Activated effector memory CD4-positive, alpha-beta T cell treated with Interleukin-2 at 50 U/mL for 16 hours (primary cell): Measurements from ENCODE around the gene KCNJ16.

ENCODE experiments used
- DNase-seq: peaks from one replicate; pipeline ENCODE4 v3.0.0-alpha.2; 2020

Gene KCNJ16

DNA sequence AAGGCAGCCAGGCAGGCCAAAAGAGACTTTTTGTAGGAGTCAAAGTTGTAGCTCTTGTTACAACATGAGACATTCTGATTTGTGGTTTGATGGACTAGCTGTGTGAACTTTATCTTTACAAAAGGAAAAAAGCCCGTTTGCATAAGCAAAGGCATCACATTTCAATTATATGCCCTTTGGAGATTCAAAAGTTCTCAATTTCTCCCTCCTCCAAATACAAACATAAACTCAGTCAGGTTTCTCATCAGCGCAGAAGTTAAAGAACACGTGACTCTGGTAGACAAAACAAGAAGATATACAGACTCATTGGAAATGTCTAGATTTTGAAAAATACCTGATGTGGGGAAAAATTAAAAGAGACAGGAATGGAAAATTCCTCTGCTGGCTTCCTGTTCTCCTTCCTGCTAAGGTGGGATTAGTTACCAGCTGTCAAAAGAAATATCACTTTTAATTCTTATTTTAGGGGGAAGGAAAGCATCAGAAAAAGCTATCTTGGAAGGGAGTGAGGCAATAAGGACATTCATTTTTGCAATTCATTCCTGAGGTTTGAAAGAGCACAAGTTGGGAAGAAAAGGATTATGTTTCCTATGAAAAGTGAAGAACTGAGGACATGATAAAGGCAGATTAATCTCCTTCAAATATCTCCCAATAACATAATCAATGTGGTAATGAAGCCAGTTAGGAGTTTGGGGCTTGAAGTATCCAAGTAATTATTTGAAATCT, 4.6 kb upstream of the KCNJ16 start:
- no peak for DNase-seq

- DNase-seq: no peak
These were observed 3.9 kb upstream of the KCNJ16 start for GRCh38 chr17:70071127-70071526.

GRCh38 chr17:70071620-70072019, 3.4 kb upstream of the KCNJ16 start:
- DNase-seq: no peak

- DNase-seq: no peak
These were observed 2.3 kb upstream of the KCNJ16 start for GRCh38 chr17:70072546-70073309.

DNA sequence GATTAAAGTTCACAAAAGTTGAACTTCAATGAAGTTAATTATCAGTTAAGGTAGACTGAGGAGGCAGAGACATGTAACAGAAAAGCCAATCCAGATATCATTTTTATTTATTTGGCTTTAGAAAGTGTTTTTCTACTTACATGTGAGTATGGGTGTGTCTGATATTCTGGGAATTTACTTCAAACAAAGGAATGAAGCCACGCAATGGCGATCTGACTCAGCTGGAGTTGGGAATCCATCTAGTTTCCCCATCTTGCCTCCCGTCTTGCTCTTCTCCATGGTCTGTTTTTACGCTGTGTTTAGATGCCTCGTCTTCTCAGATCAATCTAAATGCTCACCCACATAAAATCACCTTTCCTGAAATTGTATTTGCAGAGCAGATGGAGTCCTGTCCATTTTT, 1.7 kb upstream of the KCNJ16 start:
- no peak for DNase-seq

GRCh38 chr17:70073799-70074198, 1.2 kb upstream of the KCNJ16 start:
- no peak for DNase-seq

DNA sequence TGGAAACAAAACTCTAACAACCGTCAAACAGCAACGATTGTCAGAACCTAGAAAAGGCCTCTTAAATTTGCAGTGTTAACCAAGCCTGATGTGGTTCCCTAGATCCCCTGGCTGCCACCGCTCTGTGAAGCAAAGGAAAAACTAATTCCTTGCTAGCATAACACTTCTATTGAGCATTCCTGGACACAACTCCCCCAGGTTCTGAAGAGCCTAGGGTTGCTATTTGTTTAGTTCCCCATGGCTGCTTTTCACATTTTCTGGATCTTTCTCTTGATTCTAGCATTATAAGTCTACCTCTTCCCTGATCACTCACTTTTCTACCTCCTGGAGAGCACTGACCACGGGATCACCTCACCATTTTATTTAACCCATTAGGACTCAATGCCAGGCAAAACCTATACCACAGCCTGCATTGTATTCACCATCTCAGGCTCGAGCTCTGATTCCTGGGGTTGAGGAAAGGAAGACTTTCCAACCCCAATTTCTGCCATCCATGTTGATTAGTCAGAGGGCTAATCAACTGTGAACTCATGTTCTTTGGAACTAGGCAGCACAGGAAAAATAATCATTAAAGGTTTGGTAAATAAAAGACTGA, 692 bp upstream of the KCNJ16 start:
- DNase-seq: no peak

DNA sequence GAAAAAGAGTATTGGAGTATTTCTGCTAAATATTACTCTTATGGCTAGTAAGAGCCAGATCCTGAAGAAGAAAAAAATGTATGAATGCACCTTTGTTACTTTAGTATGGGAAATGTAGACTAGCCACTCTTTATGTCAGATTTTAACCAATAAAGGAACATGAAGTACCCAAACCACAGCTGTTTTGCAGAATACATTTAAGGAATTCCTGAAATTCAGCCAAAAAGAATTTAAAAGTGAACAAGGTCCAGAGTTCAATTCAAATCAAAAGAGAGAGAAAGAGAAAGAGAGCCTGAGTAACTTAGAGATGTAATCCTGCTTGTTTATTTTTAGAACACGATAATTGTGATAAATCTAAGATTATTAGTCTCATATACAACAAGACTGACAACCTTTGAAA, 1.2 kb downstream of the KCNJ16 start:
- DNase-seq: no peak

- DNase-seq: no peak
These were observed 1.8 kb downstream of the KCNJ16 start for GRCh38 chr17:70076831-70077230.

DNA sequence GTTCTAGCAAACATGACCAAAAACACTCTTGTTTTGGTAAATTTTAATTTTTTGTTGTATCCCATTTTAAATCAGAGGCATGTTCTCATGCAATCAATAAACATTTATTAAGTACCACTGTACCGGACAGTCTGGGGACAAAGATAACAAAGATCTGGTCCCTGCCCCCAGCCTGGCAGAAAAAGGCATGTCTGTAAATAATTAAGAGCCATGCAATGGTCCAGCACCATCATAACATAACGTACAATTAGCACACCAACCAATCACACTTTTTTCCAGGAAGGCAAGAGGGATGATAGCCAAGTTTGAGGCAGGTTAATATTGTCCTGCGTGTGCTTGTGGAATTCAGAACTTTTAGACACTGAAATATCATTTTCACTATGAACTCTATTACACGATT, 3.5 kb downstream of the KCNJ16 start:
- no peak for DNase-seq

GRCh38 chr17:70078994-70079531, 4.0 kb downstream of the KCNJ16 start:
- no peak for DNase-seq

- no peak for DNase-seq
These were observed 5.7 kb downstream of the KCNJ16 start for GRCh38 chr17:70080541-70081347.

DNA sequence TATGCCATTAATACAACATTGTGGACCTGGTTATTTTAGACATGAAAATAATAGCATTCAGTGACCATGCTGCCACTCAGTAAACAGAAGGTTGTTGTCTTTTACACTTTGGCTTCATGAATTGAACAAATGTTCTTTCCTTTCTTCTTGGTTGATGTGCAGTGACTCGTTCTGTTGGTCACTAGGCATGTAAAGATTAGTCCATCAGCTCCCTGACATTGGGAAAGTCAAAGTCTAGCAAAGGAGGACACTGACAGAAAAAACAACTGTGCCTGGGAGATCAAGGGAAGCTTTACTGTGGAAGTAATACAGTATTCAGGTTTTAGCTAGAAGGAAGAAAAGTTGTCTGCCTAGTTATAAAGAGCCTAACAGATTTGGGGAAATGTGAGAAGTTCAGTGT, 6.9 kb downstream of the KCNJ16 start:
- DNase-seq: no peak

DNA sequence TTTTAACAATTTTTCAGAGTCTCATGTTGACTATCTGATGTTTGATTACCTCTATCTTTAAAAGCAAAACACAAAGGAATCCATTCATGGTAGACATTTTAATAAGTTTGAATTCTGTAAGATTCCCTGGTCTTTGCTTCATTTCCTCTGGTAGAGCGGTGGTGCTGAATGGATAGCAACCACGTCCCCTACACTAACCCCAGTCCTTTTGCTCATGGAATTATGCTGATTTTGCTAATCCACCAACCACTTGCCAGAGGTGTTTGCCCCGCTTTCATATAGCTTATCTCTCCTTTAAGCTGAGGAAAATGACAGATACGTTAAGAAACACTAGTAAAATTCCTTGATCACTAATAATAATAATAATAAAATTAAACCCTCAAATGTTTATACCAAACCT, 9.5 kb downstream of the KCNJ16 start:
- DNase-seq: no peak

DNA sequence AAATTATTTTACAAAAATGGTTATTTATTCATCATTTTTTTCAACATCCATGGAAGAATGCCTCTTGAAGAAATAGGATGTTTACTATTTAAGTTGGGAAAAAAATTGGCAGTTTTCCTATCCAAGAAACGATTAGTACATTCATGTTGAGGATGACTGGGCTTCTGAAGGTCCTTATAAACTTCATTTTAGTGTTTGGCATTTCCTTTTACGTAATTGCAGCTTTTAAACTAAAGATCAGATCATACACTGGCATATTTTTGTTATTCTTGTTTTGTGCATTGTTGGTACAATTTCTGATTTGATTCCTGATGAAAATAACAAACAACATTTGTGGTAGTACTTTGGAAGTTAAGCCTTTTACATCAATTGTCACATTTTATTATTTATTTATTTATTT, 11.5 kb downstream of the KCNJ16 start:
- no peak for DNase-seq

- no peak for DNase-seq
These were observed 14.6 kb downstream of the KCNJ16 start for GRCh38 chr17:70089513-70090148.

- no peak for DNase-seq
These were observed 16.1 kb downstream of the KCNJ16 start for GRCh38 chr17:70091005-70091568.

- DNase-seq: no peak
These were observed 16.7 kb downstream of the KCNJ16 start for GRCh38 chr17:70091696-70092095.

DNA sequence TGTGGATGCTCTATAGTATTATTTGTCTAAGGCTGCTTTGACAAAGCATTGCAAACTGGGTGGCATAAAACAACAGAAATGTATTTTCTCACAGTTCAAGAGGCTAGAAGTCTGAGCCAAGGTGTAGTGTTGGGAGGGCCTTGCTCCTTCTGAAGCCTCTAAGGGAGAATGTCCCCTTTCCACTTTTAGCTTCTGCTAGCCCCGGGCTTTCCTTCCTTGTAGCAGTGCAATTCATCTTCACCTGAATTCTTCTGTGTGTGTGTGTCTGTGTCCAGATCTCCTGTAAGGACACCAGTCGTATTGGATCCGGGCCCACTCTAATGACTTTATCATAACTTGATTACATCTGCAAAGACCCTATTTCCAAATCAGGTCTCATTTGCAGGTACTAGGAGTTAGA, 18.1 kb downstream of the KCNJ16 start:
- no peak for DNase-seq

DNA sequence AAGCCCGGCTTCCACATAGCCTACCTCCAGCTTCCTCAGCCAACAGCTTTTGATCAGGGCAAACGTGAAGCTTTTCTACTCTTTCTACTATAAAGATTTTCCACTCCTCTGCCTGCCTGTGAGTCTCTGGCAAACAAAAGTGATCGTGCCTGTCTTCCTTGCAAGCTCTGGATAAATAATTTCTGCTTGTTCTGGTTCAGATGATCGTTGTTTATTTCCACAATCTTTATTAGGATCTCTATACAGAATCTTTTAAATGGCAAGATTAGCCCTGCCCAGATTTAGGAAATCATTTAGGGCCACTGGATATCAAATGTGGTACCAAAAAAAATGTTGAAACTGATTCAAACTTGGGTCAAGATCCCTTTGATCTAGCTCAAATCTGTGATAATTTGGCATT, 20.4 kb downstream of the KCNJ16 start:
- DNase-seq: no peak

- DNase-seq: no peak
These were observed 21.8 kb downstream of the KCNJ16 start for GRCh38 chr17:70096861-70097260.

DNA sequence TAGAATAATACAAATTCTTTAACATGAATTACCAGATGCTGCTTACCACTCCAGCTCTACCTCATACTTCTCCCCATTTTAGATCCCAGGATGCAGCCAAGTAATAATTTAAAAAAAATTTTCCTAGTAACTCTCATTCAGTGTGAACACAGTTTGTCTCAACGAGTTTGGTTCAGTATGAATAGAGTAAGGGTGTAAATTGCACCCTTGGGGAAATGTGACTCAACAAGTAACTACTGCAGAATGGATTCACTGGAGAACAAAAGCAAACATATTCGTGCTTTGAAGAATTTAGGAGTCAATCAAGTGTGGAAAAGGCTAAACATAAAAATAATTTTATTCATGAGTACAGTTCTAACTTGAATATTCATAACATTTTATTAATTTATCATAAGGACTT, 23.0 kb downstream of the KCNJ16 start:
- DNase-seq: no peak
